H1 (cell line): ENCODE results near the gene GTF2F2.

Source experiments
- CEBPB ChIP-seq: IDR thresholded peaks from 2 replicates; pipeline ENCODE4 v1.6.1; 2012; ENCODE audit warnings: low read depth, low read length
- CHD2 ChIP-seq: IDR thresholded peaks from 2 replicates; pipeline ENCODE4 v1.6.1; 2012; ENCODE audit warnings: low read length, improper control_type of control experiment
- EP300 ChIP-seq, 2 experiments: IDR thresholded peaks; 1 replicate in 1 of 2; 2 replicates in 1 of 2; pipeline ENCODE4 v1.6.1; 2011 to 2012; ENCODE audit warnings: low read depth in 2 of 2, low read length in 2 of 2, mild to moderate bottlenecking in 2 of 2, borderline replicate concordance in 1 of 2, inconsistent platforms in 1 of 2, moderate library complexity in 1 of 2
- HDAC2 ChIP-seq, 2 experiments: fragments of 300-600 bp in 1 of 2; sonication (generic) in 1 of 2; IDR thresholded peaks; 2 replicates each; pipeline ENCODE4 v1.6.1; 2011 to 2012; ENCODE audit warnings: low read depth in 2 of 2, low read length in 2 of 2, mild to moderate bottlenecking in 2 of 2, moderate library complexity in 2 of 2, borderline replicate concordance in 1 of 2, inconsistent platforms in 1 of 2
- POLR2A ChIP-seq, 2 experiments: IDR thresholded peaks; 1 replicate in 1 of 2; 2 replicates in 1 of 2; pipeline ENCODE4 v1.6.1; 2011; ENCODE audit warnings: low read depth in 2 of 2, low read length in 2 of 2, mild to moderate bottlenecking in 2 of 2; ENCODE audit errors: control extremely low read depth in 1 of 2
- TAF1 ChIP-seq: IDR thresholded peaks from 2 replicates; pipeline ENCODE4 v1.6.1; 2011; ENCODE audit warnings: mild to moderate bottlenecking, low read depth, low read length
- ZNF274 ChIP-seq: IDR thresholded peaks from 2 replicates; pipeline ENCODE4 v1.7.0; 2012; ENCODE audit warnings: low read length, borderline replicate concordance; ENCODE audit errors: extremely low read depth
- TF ChIP-seq, protein P1 (sequence below), 3 experiments: IDR thresholded peaks; 1 replicate in 2 of 3; 2 replicates in 1 of 3; pipeline versions ENCODE4 v1.5.1 to v1.6.1; 2011; ENCODE audit warnings: low read length in 3 of 3, mild to moderate bottlenecking in 3 of 3, inconsistent platforms in 2 of 3, low read depth in 1 of 3, moderate library complexity in 1 of 3; ENCODE audit not compliant: insufficient read depth in 1 of 3; ENCODE audit errors: control extremely low read depth in 1 of 3

DNA sequence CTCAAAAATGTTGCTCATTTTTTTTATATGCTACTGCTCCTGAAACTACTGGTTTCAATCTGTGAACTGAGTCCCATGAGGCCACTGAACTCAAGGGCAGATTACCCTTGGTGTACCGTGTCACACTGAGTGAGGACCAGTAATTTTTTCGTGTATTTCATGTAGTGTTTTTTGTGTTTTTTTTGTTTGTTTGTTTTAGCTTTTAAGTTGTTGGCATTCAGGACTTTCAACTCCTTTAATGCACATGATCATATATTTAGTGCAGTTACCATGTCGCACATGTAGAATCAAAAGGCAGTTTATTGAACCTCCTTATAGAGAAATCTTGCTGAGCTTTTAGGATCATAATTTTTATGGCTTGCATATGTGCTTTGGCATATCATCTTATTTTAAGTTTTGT is 162.7 kb downstream of the GTF2F2 start:
- TF ChIP-seq POLR2A (IDR thresholded peaks at IDR 0.05; ENCODE audit: control extremely low read depth in 1 of 2, low read depth in 2 of 2, low read length in 2 of 2), result no peak
- TF ChIP-seq TAF1, result no peak
- TF ChIP-seq EP300 (IDR thresholded peaks at IDR 0.05; ENCODE audit: borderline replicate concordance in 1 of 2, low read depth in 2 of 2, low read length in 2 of 2), result no peak
- TF ChIP-seq HDAC2 (IDR thresholded peaks at IDR 0.05; ENCODE audit: borderline replicate concordance in 1 of 2, low read depth in 2 of 2, low read length in 2 of 2), result no peak
- no peak for TF ChIP-seq CEBPB
- TF ChIP-seq, protein P1, sequence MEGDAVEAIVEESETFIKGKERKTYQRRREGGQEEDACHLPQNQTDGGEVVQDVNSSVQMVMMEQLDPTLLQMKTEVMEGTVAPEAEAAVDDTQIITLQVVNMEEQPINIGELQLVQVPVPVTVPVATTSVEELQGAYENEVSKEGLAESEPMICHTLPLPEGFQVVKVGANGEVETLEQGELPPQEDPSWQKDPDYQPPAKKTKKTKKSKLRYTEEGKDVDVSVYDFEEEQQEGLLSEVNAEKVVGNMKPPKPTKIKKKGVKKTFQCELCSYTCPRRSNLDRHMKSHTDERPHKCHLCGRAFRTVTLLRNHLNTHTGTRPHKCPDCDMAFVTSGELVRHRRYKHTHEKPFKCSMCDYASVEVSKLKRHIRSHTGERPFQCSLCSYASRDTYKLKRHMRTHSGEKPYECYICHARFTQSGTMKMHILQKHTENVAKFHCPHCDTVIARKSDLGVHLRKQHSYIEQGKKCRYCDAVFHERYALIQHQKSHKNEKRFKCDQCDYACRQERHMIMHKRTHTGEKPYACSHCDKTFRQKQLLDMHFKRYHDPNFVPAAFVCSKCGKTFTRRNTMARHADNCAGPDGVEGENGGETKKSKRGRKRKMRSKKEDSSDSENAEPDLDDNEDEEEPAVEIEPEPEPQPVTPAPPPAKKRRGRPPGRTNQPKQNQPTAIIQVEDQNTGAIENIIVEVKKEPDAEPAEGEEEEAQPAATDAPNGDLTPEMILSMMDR (IDR thresholded peaks at IDR 0.05; ENCODE audit: control extremely low read depth in 1 of 3, insufficient read depth in 1 of 3, low read depth in 1 of 3, low read length in 3 of 3), result no peak
- no peak for TF ChIP-seq CHD2
- TF ChIP-seq ZNF274, result no peak
